DND-41 (cell line): ENCODE measurements around the gene ANKS1B.
"Not testable (repeated sequence)": the region's sequence is repeated elsewhere in the genome, so short reads cannot be mapped to it uniquely, and the experiment has no call there.

ENCODE experiments used
- CTCF ChIP-seq: IDR thresholded peaks from 2 replicates; pipeline ENCODE4 v1.5.1; 2012; ENCODE audit warnings: borderline replicate concordance, low read length, moderate library complexity, mild to moderate bottlenecking; ENCODE audit not compliant: poor library complexity, severe bottlenecking; ENCODE audit errors: extremely low read depth
- EZH2 ChIP-seq: IDR thresholded peaks from 3 replicates; pipeline ENCODE4 v1.6.1; 2012; ENCODE audit warnings: borderline replicate concordance, low read depth, mild to moderate bottlenecking, moderate library complexity, low read length, inconsistent platforms; ENCODE audit not compliant: severe bottlenecking

- TF ChIP-seq CTCF, EZH2: not testable (repeated sequence)
Observed at GRCh38 chr12:99715841-99716510, 268.8 kb downstream of the ANKS1B start.
